GM21528 (cell line): ENCODE results near the gene LMOD3.

Source experiments
- ATAC-seq: cut with Tn5 transposase; IDR thresholded peaks from one replicate; pipeline ENCODE4 v1.9.1; 2021; ENCODE audit warnings: mild to moderate bottlenecking, moderate library complexity; ENCODE audit not compliant: unreplicated experiment, low FRiP score

Gene LMOD3

DNA sequence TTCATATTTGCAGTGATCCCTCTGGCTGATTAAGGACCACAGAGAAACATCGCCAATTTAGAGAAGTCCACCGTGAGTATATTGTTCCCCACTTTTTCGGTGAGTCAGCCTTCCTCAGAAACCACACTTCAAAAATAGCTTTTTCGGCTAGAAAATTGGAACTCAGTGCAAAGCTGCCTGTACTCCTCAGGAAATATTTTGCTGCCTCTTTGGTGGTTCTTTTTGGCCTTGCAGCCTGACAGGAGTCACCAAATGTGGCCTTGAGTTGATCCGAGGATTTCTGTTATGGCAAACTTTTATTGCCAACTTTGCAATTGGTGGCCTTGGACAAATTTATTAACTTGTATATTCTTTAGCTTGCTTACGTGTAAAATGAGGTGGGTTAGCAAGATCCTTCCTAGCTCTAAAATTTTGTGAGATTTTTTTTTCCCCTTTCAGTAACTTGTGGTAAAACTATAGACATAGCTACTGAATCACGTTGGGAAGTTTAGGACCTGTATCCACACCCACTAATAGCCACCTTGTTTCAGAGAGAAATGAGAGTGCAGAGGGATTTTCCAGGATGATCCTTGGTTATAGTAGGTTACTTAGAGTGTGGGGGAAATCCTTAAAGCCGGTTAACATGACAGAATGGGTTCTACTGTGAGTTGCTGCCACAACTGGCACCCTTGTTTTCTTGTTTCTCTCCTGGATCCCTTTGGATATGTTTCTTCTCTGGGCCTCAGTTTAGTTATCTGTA, 27.8 kb downstream of the LMOD3 start:
- no peak for ATAC-seq

DNA sequence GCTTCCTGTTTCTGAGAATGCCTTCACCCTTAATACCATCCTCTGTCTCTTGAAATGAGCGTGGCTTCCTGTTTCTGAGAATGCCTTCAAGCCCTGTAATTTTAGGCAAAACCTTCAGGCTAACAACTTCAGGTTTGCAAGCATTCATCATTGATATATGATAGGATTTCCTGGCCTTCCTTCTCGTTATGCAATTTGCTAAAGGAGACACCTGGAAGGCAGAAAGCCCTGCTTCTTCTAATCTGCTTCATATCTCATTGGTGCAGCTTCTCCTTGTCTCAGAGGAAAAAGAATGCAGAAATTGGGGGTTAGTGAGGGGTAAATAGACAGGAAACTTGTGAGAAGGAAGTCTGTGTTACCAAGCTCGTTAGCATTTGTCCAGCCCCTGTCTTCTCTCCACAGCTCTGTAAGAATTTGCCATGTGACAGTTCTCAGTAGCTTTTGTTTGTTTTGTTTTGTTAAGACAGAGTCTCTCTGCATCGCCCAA, 30.3 kb downstream of the LMOD3 start:
- ATAC-seq, result peak; percentile 75

DNA sequence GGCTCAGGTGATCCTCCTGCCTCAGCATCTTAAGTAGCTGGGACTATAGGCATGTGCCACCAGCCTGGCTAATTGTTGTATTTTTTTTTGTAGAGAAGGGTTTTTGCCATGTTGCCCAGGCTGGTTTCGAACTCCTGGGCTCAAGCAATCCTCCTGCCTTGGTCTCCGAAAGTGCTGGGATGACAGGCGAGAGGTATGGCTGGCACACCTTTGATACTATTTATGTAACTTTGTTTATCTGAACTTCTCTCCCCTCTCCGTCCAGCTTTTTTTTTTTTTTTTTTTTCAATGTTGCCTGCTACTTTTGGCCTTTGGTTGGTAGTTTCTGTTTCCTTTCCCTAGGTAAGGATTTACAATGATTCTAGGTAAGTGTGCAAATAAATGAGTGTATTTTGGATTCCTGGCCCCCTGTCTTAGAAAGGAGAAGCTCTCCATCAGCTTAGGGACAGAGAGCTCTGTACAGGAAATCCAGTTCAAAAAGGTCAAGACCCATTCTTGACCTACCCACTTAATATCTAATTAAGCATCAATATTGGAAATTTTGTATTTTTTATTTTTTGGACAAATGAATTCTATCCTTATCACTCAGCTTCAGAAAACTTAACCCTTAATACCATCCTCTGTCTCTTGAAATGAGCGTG, 30.9 kb downstream of the LMOD3 start:
- ATAC-seq, result peak; percentile 1

GRCh38 chr3:69090021-69090420, 32.4 kb downstream of the LMOD3 start:
- no peak for ATAC-seq

- peak; percentile 15 for ATAC-seq
Observed at GRCh38 chr3:69088063-69088462, 34.3 kb downstream of the LMOD3 start.

- no peak for ATAC-seq
Observed at GRCh38 chr3:69087030-69087791, 35.2 kb downstream of the LMOD3 start.

DNA sequence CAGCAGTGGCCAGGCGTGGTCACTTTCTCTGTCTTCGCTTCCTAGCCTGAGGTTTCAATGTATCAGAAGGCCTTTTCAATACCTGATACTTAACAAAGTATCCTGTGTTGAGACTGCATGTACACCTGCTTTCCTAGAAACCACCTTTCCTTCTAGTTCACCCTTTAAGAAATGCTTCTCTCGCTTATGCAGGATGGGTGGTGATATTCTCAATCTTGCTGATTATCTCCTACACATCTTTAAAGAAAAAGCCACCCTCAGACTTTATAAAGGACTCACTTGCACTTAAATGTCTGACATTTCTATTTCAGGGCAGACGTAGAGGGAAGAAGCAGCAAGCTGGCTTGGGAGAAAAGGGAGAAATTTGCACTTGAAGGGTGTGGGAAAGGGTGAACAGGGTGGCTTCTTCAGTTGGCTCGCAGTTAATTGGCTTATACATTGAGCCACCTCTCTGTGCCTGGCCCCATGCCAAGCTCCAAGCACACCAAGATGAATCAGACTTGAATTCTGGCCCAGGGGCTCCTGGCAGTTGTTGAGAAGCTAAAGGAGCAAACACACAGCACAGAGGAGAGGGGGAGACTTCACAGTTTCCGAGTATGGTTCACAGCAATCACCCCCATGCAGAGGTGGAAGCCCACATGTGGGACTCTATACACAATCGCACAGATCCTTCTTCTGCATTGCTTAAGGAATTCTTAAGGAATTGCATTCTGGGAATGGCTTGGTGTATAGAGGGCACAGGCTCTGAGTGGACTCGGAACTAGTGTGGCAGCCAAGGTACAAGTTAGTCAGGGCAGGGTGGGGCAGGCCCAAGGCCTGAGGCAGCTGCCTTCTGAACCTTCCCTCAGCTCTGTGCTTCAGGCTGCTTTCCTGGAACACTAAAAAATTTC, 36.3 kb downstream of the LMOD3 start:
- ATAC-seq, result no peak

GRCh38 chr3:69085168-69085832, 37.1 kb downstream of the LMOD3 start:
- ATAC-seq, result peak; percentile 2

GRCh38 chr3:69084326-69085167, 37.8 kb downstream of the LMOD3 start, which contains the start of gene ARL6IP5:
Gene ARL6IP5 (plus strand): TSS chr3:69084937. CDS start chr3:69085048, 111 bp downstream.
- peak; percentile 55 for ATAC-seq

GRCh38 chr3:69082805-69083204, 39.6 kb downstream of the LMOD3 start:
- peak; percentile 46 for ATAC-seq

DNA sequence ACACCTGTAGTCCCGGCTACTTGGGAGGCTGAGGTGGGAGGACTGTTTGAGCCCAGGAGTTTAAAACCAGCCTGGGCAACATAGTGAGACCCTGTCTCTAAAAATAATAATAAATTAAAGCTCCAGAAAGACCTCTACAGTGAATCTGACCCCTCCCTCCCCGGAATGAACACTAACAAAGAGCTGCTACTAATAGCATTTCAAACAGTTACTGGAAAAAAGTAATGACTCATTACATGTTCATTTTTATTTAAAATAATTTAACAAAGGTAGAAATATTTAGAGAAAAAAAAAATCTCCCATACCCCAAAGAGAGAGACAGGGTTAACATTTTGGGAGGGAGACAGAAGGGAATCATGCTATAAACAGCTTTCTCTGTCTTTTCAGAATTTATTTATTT, 40.0 kb downstream of the LMOD3 start:
- no peak for ATAC-seq

GRCh38 chr3:69081583-69082262, 40.7 kb downstream of the LMOD3 start:
- no peak for ATAC-seq

DNA sequence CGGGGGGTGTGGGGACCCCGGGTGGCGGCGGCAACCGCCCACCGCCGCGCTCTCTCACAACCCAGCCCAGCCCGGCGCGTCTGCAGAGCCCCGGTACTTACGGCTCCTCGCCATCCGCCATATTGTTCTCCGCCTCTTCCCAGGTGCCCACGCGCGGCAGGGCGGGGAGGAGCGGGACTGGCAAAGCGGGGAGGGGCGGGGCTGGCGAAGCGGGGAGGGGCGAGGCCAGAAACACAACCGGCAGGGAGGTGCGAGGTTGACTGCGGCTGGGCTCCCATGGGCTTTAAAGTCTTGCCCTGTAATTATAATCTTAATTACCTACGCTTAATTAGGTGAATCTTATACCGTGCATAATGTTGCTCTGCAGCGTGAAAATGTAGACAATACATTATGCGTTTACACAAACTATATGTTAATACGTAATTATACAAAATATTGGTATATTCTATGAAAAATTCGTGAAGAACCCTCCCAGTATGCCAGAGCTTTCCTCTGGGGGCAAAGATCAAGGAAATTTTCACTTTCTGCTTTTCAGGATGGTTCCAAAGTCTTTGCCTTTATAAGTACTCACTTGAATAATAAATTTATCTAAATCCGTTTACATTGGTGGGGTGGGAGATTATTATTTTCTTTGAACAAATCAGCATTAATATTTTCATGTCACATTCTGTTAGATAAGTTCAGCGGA, 42.0 kb downstream of the LMOD3 start, which contains the start of gene UBA3:
TSS of gene UBA3 (minus strand) at position 133 of the 688 bp plus-strand sequence. CDS start at position 121, 12 bp downstream.
- peak; percentile 51 for ATAC-seq

DNA sequence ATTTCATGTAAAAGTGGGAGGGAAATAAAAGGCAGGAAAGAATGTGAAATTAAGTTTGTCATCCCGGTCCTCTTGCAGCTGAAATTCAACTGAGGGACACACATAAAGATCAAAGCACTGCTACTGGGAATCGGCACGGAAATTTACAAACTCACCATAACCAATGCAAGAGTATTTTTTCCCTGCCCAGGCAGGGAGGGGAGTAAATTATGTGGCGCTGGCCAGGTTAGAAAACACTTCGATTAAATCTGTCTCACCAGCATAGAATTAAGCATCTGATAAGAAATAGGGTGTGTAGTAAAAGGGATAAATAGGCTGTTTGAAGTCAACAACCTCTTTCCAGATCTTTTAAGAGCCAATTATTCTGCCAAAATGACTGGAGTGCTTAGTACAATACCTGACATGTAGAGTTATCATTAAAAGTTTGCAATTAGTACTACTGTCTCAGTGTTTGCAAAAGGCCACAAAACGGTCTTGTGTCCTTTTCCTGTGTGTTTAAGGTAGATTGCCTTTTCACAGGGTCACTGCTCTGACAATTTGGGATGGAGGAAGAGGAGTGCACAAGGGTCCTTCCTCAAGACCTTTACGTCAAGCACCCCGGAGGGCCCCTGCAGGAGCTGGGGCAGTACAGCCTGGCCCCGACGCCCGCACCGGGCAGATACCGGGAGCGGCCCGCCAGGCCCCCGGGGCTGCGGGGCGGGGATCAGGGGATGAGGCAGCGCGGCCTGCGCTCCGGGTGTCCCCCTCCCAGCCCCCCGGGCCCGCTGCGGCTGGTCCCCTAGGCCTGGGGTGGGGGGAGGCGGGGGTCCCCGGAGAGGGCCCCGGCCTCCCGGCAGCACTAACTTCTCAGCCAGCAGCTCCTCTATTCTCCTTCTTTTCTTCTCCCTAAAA, 42.9 kb downstream of the LMOD3 start:
- peak; percentile 19 for ATAC-seq

DNA sequence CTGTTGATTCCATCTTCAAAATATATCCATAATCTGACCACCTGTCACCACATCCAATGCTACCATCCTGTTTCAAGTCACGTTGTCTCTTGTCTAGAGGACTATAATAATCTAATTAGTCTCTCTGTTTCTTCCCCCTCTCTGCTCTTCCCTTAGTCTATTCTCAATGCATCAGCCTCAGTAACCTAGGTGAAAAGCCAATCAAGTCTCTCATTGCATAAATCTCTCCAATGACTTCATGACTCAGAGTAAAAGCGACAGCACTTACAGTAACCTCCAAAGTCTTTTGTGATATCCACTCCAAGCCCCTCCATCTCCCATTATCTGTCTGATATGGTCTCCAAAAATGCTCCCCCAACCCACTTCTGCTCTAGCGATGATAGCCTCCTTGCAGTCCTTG, 49.5 kb downstream of the LMOD3 start:
- no peak for ATAC-seq

DNA sequence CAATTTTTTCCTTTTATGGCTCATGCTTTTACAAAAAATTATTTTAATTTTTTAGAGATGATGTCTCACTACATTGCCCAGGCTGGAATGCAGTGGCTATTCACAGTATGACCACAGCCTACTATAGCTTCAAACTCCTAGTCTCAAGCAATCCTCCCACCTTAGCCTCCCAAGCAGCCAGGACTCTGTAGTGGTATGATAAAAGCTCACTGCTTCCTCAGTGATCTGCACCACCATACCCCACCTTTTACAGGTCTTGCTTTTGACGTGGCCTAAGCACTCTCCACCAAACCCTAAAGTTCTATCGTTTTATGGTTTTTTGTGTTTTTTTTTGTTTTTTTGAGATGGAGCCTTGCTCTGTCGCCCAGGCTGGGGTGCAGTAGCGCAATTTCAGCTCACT, 56.3 kb downstream of the LMOD3 start:
- ATAC-seq, result no peak
